SK-N-SH (cell line): ENCODE data around the gene STAB1. TPM values are rescaled to one million over a fixed set of nuclear protein-coding genes. Genes with fewer than 3 reads are reported as not detected.

ENCODE experiments used
- CTCF ChIA-PET: fragments of 300-600, 350-600 bp; formaldehyde crosslinking; extraction: SDS; loops from one replicate; lab custom pipeline; 2021; lab: Yijun Ruan, JAX
- POLR2A ChIA-PET: fragments of 350-600 bp; sonication (Branson Sonifier 250); formaldehyde crosslinking; extraction: SDS; loops from one replicate; lab custom pipeline; 2020; ENCODE audit warnings: antibody characterized with exemption, inconsistent platforms; lab: Yijun Ruan, JAX
- DNase-seq: peaks from one replicate; pipeline ENCODE4 v3.0.0; 2012
- H2AFZ ChIP-seq: fragments of 200-600 bp; sonication (generic); 2 replicates; pipeline ENCODE4 v1.8.1; 2016; ENCODE audit warnings: antibody characterized with exemption, mild to moderate bottlenecking, low read depth
- H3F3A ChIP-seq: fragments of 200-600 bp; sonication (generic); replicated peaks from 2 replicates; pipeline ENCODE3; 2016; ENCODE audit warnings: antibody characterized with exemption, mild to moderate bottlenecking; ENCODE audit not compliant: insufficient read depth
- H3K27ac ChIP-seq, 2 experiments: fragments of 200-500 bp in 1 of 2; fragments of 200-600 bp in 1 of 2; sonication (Bioruptor generic) in 1 of 2; sonication (generic), shearing (Covaris generic) in 1 of 2; 2 replicates each; pipeline versions ENCODE4 v1.5.1 to v1.6.1; 2014 to 2016; ENCODE audit warnings: low read depth in 2 of 2, inconsistent platforms in 1 of 2, low read length in 1 of 2, mild to moderate bottlenecking in 1 of 2, mixed read lengths in 1 of 2
- H3K27me3 ChIP-seq: fragments of 200-600 bp; sonication (generic), shearing (Covaris generic); 2 replicates; pipeline ENCODE4 v1.6.1; 2016; ENCODE audit warnings: mixed run types; ENCODE audit not compliant: insufficient read depth
- H3K36me3 ChIP-seq, 2 experiments: fragments of 200-500 bp in 1 of 2; fragments of 200-600 bp in 1 of 2; sonication (Bioruptor generic) in 1 of 2; sonication (generic) in 1 of 2; replicated peaks in 1 of 2; 2 replicates each; pipeline versions ENCODE3 to v1.5.1; 2014 to 2016; ENCODE audit warnings: low read length in 1 of 2, mild to moderate bottlenecking in 1 of 2; ENCODE audit not compliant: insufficient read depth in 2 of 2, control insufficient read depth in 1 of 2
- H3K4me1 ChIP-seq, 2 experiments: fragments of 200-500 bp in 1 of 2; fragments of 200-600 bp in 1 of 2; sonication (Bioruptor generic) in 1 of 2; sonication (generic), shearing (Covaris generic) in 1 of 2; 2 replicates each; pipeline versions ENCODE4 v1.5.1 to v1.6.1; 2014 to 2016; ENCODE audit warnings: low read depth in 1 of 2, low read length in 1 of 2, mixed run types in 1 of 2; ENCODE audit not compliant: insufficient read depth in 2 of 2, control insufficient read depth in 1 of 2
- H3K4me2 ChIP-seq: fragments of 200-600 bp; sonication (generic), shearing (Covaris generic); 2 replicates; pipeline ENCODE4 v1.6.1; 2017; ENCODE audit warnings: mixed run types
- H3K4me3 ChIP-seq, 2 experiments: fragments of 200-500 bp in 1 of 2; fragments of 200-600 bp in 1 of 2; sonication (Bioruptor generic) in 1 of 2; sonication (generic), shearing (Covaris generic) in 1 of 2; 2 replicates each; pipeline versions ENCODE4 v1.5.1 to v1.8.1; 2014 to 2016; ENCODE audit warnings: low read depth in 2 of 2, inconsistent platforms in 1 of 2, low read length in 1 of 2, mild to moderate bottlenecking in 1 of 2, mixed read lengths in 1 of 2, moderate library complexity in 1 of 2
- H3K79me2 ChIP-seq: fragments of 200-600 bp; sonication (generic); 2 replicates; pipeline ENCODE4 v1.8.1; 2017; ENCODE audit warnings: mild to moderate bottlenecking; ENCODE audit not compliant: insufficient read depth
- H3K9ac ChIP-seq: fragments of 200-600 bp; sonication (generic); 2 replicates; pipeline ENCODE4 v1.6.1; 2017; ENCODE audit warnings: mixed run types
- H3K9me2 ChIP-seq: fragments of 200-600 bp; sonication (generic); 2 replicates; pipeline ENCODE4 v1.6.1; 2017; ENCODE audit warnings: mixed run types
- H3K9me3 ChIP-seq: fragments of 200-600 bp; sonication (generic); 2 replicates; pipeline ENCODE4 v1.6.1; 2017; ENCODE audit warnings: mixed run types, mild to moderate bottlenecking, moderate library complexity
- H4K20me1 ChIP-seq: fragments of 200-600 bp; sonication (generic); 2 replicates; pipeline ENCODE4 v1.6.1; 2017; ENCODE audit warnings: mild to moderate bottlenecking, mixed run types; ENCODE audit not compliant: insufficient read depth
- CHD2 ChIP-seq: fragments of 150-350 bp; IDR thresholded peaks from 2 replicates; pipeline ENCODE4 v1.6.1; 2018; ENCODE audit warnings: low read length; ENCODE audit not compliant: partially characterized antibody
- EP300 ChIP-seq, 2 experiments: IDR thresholded peaks; 2 replicates each; pipeline versions ENCODE4 v1.4.0 to v1.6.1; 2012; ENCODE audit warnings: borderline replicate concordance in 1 of 2, low read depth in 1 of 2, low read length in 1 of 2
- GABPA ChIP-seq: IDR thresholded peaks from 2 replicates; pipeline ENCODE4 v1.4.0; 2012; ENCODE audit warnings: low read depth, mild to moderate bottlenecking
- NRF1 ChIP-seq: IDR thresholded peaks from 2 replicates; pipeline ENCODE4 v1.6.1; 2012; ENCODE audit warnings: low read depth, mild to moderate bottlenecking, low read length
- POLR2AphosphoS5 ChIP-seq: IDR thresholded peaks from 2 replicates; pipeline ENCODE4 v1.6.1; 2012; ENCODE audit warnings: low read depth, low read length
- RFX5 ChIP-seq: IDR thresholded peaks from 2 replicates; pipeline ENCODE4 v1.6.1; 2012; ENCODE audit warnings: mild to moderate bottlenecking, improper control_type of control experiment, low read length
- RXRA ChIP-seq: IDR thresholded peaks from 2 replicates; pipeline ENCODE4 v1.4.0; 2012; ENCODE audit warnings: low read depth, mild to moderate bottlenecking, borderline replicate concordance
- SMC3 ChIP-seq: IDR thresholded peaks from 2 replicates; pipeline ENCODE4 v1.6.1; 2012; ENCODE audit warnings: low read depth, low read length, improper control_type of control experiment
- TEAD4 ChIP-seq: IDR thresholded peaks from 2 replicates; pipeline ENCODE4 v1.4.0; 2012; ENCODE audit warnings: mild to moderate bottlenecking, borderline replicate concordance; ENCODE audit not compliant: insufficient read depth
- USF2 ChIP-seq: fragments of 150-350 bp; IDR thresholded peaks from 2 replicates; pipeline ENCODE4 v1.6.1; 2017; ENCODE audit warnings: antibody characterized with exemption, low read length, low read depth, borderline replicate concordance
- ZBTB33 ChIP-seq: IDR thresholded peaks from 2 replicates; pipeline ENCODE4 v1.4.0; 2012; ENCODE audit warnings: low read depth, borderline replicate concordance
- WGBS: methylation state at CpG from one replicate; pipeline ENCODE4 v1.1.6; 2017; ENCODE audit warnings: low lambda C conversion rate; 5-methylcytosine and 5-hydroxymethylcytosine counted together
- polyA plus RNA-seq, 3 experiments: library from polyadenylated mRNA; depleted of rRNA; stranded (reverse); fragments of >200 nt; gene quantifications; 2 replicates each; pipeline ENCODE4 v1.2.3, GENCODE V29; 2012
- TF ChIP-seq, protein P1 (sequence below): IDR thresholded peaks from 2 replicates; pipeline ENCODE4 v1.4.0; 2012; ENCODE audit warnings: low read depth, borderline replicate concordance

Gene STAB1
- polyA plus RNA-seq, 1 of the 3 experiments (the other 2 are of a cell fraction) = 0.05 TPM

DNA sequence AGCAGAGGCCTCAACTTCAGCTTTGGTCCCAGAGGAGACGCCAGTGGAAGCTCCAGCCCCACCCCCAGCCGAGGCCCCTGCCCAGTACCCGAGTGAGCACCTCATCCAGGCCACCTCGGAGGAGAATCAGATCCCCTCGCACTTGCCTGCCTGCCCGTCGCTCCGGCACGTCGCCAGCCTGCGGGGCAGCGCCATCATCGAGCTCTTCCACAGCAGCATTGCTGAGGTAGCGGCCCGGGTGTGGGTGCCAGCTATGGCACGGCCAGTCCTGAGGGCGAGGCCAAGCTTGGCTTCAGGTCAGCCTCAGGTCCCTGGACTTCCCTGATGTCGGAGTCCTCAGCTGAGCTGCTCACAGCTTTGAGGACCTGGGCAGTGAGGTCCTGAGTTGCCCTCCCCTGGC, 5.7 kb upstream of the STAB1 start:
- CTCF ChIA-PET = interaction anchor here (1.1 to 4.6 kb wide), 2 partner anchors 18 to 42 kb away, joined by 3 to 24 read pairs; no protein-coding TSS in a partner anchor

More for the DNA sequence above, 5.7 kb upstream of the STAB1 start:
- no peak for DNase-seq
- WGBS = no CpG with 5 or more reads among the region's 18 CpGs
- no peak overlapping the region for H2AFZ ChIP-seq
- no peak overlapping the region for H3K9ac ChIP-seq
- H4K20me1 ChIP-seq = no peaks in the 10 kb centered on the region
- H3K4me1 ChIP-seq = peaks cover 3 to 9% of the 10 kb centered on the region in 2 experiments; a peak in 2 of 4 replicates
- no peak overlapping the region for H3K4me2 ChIP-seq
- TF ChIP-seq, protein P1, sequence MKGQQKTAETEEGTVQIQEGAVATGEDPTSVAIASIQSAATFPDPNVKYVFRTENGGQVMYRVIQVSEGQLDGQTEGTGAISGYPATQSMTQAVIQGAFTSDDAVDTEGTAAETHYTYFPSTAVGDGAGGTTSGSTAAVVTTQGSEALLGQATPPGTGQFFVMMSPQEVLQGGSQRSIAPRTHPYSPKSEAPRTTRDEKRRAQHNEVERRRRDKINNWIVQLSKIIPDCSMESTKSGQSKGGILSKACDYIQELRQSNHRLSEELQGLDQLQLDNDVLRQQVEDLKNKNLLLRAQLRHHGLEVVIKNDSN = no peak
- no peak for TF ChIP-seq RXRA
- TF ChIP-seq USF2 = no peak
- TF ChIP-seq CHD2 = no peak
- no peak for TF ChIP-seq RFX5
- no peak for TF ChIP-seq TEAD4
- no peak for TF ChIP-seq SMC3
- TF ChIP-seq NRF1 = no peak
- no peak for TF ChIP-seq EP300 (IDR thresholded peaks at IDR 0.05; ENCODE audit: borderline replicate concordance in 1 of 2, low read depth in 1 of 2, low read length in 1 of 2)
- TF ChIP-seq ZBTB33 = no peak
- no peak for TF ChIP-seq POLR2AphosphoS5
- TF ChIP-seq GABPA = no peak
- H3K36me3 ChIP-seq = peaks cover 14 to 61% of the 10 kb centered on the region in 2 experiments
- no peaks in the 10 kb centered on the region for H3K79me2 ChIP-seq
- H3K27ac ChIP-seq = no peak overlapping the region
- POLR2A ChIA-PET = interaction anchor here (1.0 to 2.3 kb wide), 3 partner anchors 9 to 37 kb away, joined by 5 to 8 read pairs (median 5); no protein-coding TSS in a partner anchor
- no peaks in the 10 kb centered on the region for H3K27me3 ChIP-seq
- H3K4me3 ChIP-seq = no peak overlapping the region
- H3F3A ChIP-seq = no peaks in the 10 kb centered on the region
- H3K9me3 ChIP-seq = no peaks in the 10 kb centered on the region
- no peaks in the 10 kb centered on the region for H3K9me2 ChIP-seq
